ENCODE data around the gene HTR1D. TPM values are rescaled to one million over a fixed set of nuclear protein-coding genes. Genes with fewer than 3 reads are reported as not detected.
A peak's percentile ranks its signal among the peaks of the same experiment; 100 is the strongest.

HTR1D gene
- polyA plus RNA-seq, 2 of the 4 experiments (the other 2 are of a cell fraction): 8.5 to 11.4 TPM

GRCh38 chr1:23188434-23188884 lies 28.8 kb downstream of the HTR1D start (continued):
- no peak; a peak in 1 of 5 replicates for TF ChIP-seq RAD21 (conservative IDR thresholded peaks at IDR 0.05 in 1 of 2, IDR thresholded peaks at IDR 0.05 in 1 of 2)
- TF ChIP-seq CHD4 (IDR thresholded peaks at IDR 0.05; ENCODE audit: borderline replicate concordance): no peak
- no peak for TF ChIP-seq FOSL2 (IDR thresholded peaks at IDR 0.05)
- TF ChIP-seq FOSL2 (CRISPR knock-in tag; IDR thresholded peaks at IDR 0.05): peak; percentile 62; the same call in 1 of the 2 replicates
- no peak for TF ChIP-seq HMGXB4 (CRISPR knock-in tag; IDR thresholded peaks at IDR 0.05; ENCODE audit: borderline replicate concordance)
- TF ChIP-seq EP300 (IDR thresholded peaks at IDR 0.05): peak; percentile 76 to 83; a peak in 4 of 5 replicates
- TF ChIP-seq BHLHE40 (IDR thresholded peaks at IDR 0.05; ENCODE audit: low read depth, low read length): no peak
- no peak for TF ChIP-seq ZNF302 (CRISPR knock-in tag; IDR thresholded peaks at IDR 0.05)
- peak; percentile 77 for TF ChIP-seq JUNB (IDR thresholded peaks at IDR 0.05)
- TF ChIP-seq NR3C1 (IDR thresholded peaks at IDR 0.05): no peak
- TF ChIP-seq USF2 (IDR thresholded peaks at IDR 0.05): no peak
- TF ChIP-seq FOSB (CRISPR knock-in tag; IDR thresholded peaks at IDR 0.05): no peak
- TF ChIP-seq SMC3 (IDR thresholded peaks at IDR 0.05): no peak; the same call in 2 of the 3 replicates
- TF ChIP-seq RCOR1 (IDR thresholded peaks at IDR 0.05; ENCODE audit: low read depth, low read length): no peak
- TF ChIP-seq HOXB13 (CRISPR knock-in tag; IDR thresholded peaks at IDR 0.05; ENCODE audit: low read depth): no peak
- no peak for TF ChIP-seq TFCP2L1 (CRISPR knock-in tag; IDR thresholded peaks at IDR 0.05)
- peak; percentile 29; the same call in 1 of the 2 replicates for TF ChIP-seq RARB (CRISPR knock-in tag; IDR thresholded peaks at IDR 0.05)
- TF ChIP-seq EHMT2 (IDR thresholded peaks at IDR 0.05; ENCODE audit: low read depth): no peak

GRCh38 chr1:23187637-23188036 lies 29.7 kb downstream of the HTR1D start:
- Histone ChIP-seq H3K27ac (peak overlapping the region; percentile 96 to 98), H3K4me1 (peaks cover 32% of the 10 kb centered on the region), H3K4me2 (peak overlapping the region; percentile 67; the same call in 2 of the 3 replicates), H3K9me3 (no peaks in the 10 kb centered on the region), H3K4me3 (no peak overlapping the region)
- 61% methylated on average over 4 of the region's 5 CpGs for WGBS (ENCODE audit: missing lambda C conversion rate)
- CTCF ChIA-PET: interaction anchor here (1.0 to 1.7 kb wide), 3 partner anchors 10 to 89 kb away, joined by 3 to 11 read pairs (median 3); no protein-coding TSS in a partner anchor
- DNase-seq (ENCODE audit: low read depth in 1 of 2, low spot score in 1 of 2) (no peak), FAIRE-seq (no peak), ATAC-seq (peak in 1 of 2 experiments; percentile 14; a peak in 1 of 6 replicates)
- POLR2A ChIA-PET: interaction anchor here (1.2 kb wide), 1 partner anchor 10 kb away, joined by 3 read pairs; no protein-coding TSS in a partner anchor
- no peak for TF ChIP-seq JUN (IDR thresholded peaks at IDR 0.05)
- no peak for TF ChIP-seq HOXA7 (CRISPR knock-in tag; IDR thresholded peaks at IDR 0.05)
- TF ChIP-seq USF2 (IDR thresholded peaks at IDR 0.05): no peak
- TF ChIP-seq ZC3H11A (IDR thresholded peaks at IDR 0.05): no peak
- TF ChIP-seq ZSCAN20 (CRISPR knock-in tag; IDR thresholded peaks at IDR 0.05): no peak
- TF ChIP-seq FOXS1 (CRISPR knock-in tag; IDR thresholded peaks at IDR 0.05): no peak
- TF ChIP-seq BCL3 (IDR thresholded peaks at IDR 0.05): no peak
- TF ChIP-seq MAX (IDR thresholded peaks at IDR 0.05): no peak
- no peak for TF ChIP-seq TFCP2L1 (CRISPR knock-in tag; IDR thresholded peaks at IDR 0.05)
- no peak for TF ChIP-seq NPAS2 (CRISPR knock-in tag; IDR thresholded peaks at IDR 0.05; ENCODE audit: borderline replicate concordance)
- TF ChIP-seq ATOH8 (CRISPR knock-in tag; IDR thresholded peaks at IDR 0.05; ENCODE audit: low read depth): no peak
- no peak for TF ChIP-seq FOSB (CRISPR knock-in tag; IDR thresholded peaks at IDR 0.05)
- TF ChIP-seq RARB (CRISPR knock-in tag; IDR thresholded peaks at IDR 0.05): no peak
- TF ChIP-seq HMGXB4 (CRISPR knock-in tag; IDR thresholded peaks at IDR 0.05; ENCODE audit: borderline replicate concordance): no peak
- no peak for TF ChIP-seq FOSL2 (IDR thresholded peaks at IDR 0.05)
- no peak for TF ChIP-seq FOSL2 (CRISPR knock-in tag; IDR thresholded peaks at IDR 0.05)
- no peak for TF ChIP-seq TP53 (CRISPR knock-in tag; IDR thresholded peaks at IDR 0.05)
- TF ChIP-seq E2F6 (IDR thresholded peaks at IDR 0.05; ENCODE audit: borderline replicate concordance, low read depth): no peak
